Neural crest cell (in vitro differentiated cells): ENCODE measurements around the gene DNAJC18. TPM values are rescaled to one million over a fixed set of nuclear protein-coding genes. Genes with fewer than 3 reads are reported as not detected.

Experiments
- DNase-seq: peaks from one replicate; pipeline ENCODE4 v3.0.0; 2021; ENCODE audit warnings: low read depth, mixed read lengths, low spot score
- H3K27ac Mint-ChIP-seq: one replicate; pipeline ENCODE4 v1.8.0; 2021; ENCODE audit warnings: mild to moderate bottlenecking, mixed read lengths; ENCODE audit not compliant: unreplicated experiment
- H3K27me3 Mint-ChIP-seq: 2 replicates; pipeline ENCODE4 v1.8.0; 2021; ENCODE audit warnings: low read depth, mild to moderate bottlenecking, mixed read lengths
- H3K36me3 Mint-ChIP-seq: 2 replicates; pipeline ENCODE4 v1.8.0; 2021; ENCODE audit warnings: low read depth, mild to moderate bottlenecking, mixed read lengths
- H3K4me1 Mint-ChIP-seq: 2 replicates; pipeline ENCODE4 v1.8.0; 2021; ENCODE audit warnings: mixed read lengths
- H3K4me3 Mint-ChIP-seq: one replicate; pipeline ENCODE4 v1.8.0; 2021; ENCODE audit warnings: mild to moderate bottlenecking, mixed read lengths
- H3K9me3 Mint-ChIP-seq: 2 replicates; pipeline ENCODE4 v1.8.0; 2021; ENCODE audit warnings: mixed read lengths
- CTCF ChIP-seq: fragments of 200-600 bp; sonication (generic); conservative IDR thresholded peaks from 2 replicates; pipeline ENCODE4 v1.5.0; 2021; ENCODE audit warnings: antibody characterized with exemption, mild to moderate bottlenecking
- total RNA-seq: library from RNA; stranded (reverse); gene quantifications from 2 replicates; pipeline ENCODE4 v1.2.1, GENCODE V29; 2021

DNAJC18 gene
- total RNA-seq, 1 donor from 2014 or later, result 27.9 TPM

- TF ChIP-seq CTCF, result no peak
- DNase-seq, result no peak
- peaks cover 2% of the 10 kb centered on the region for H3K36me3 Mint-ChIP-seq
- H3K9me3 Mint-ChIP-seq, result no peaks in the 10 kb centered on the region
- no peaks in the 10 kb centered on the region for H3K27me3 Mint-ChIP-seq
- H3K4me1 Mint-ChIP-seq, result no peaks in the 10 kb centered on the region
- H3K27ac Mint-ChIP-seq, result no peak overlapping the region
- H3K4me3 Mint-ChIP-seq, result no peak overlapping the region
These were observed 74.9 kb downstream of the DNAJC18 start for GRCh38 chr5:139364466-139364865.

- H3K36me3 Mint-ChIP-seq, result peaks cover 2% of the 10 kb centered on the region
- H3K27ac Mint-ChIP-seq, result no peak overlapping the region
- H3K4me1 Mint-ChIP-seq, result no peaks in the 10 kb centered on the region
- no peaks in the 10 kb centered on the region for H3K9me3 Mint-ChIP-seq
- no peaks in the 10 kb centered on the region for H3K27me3 Mint-ChIP-seq
- H3K4me3 Mint-ChIP-seq, result no peak overlapping the region
- no peak for DNase-seq
- no peak for TF ChIP-seq CTCF
These were observed 75.4 kb downstream of the DNAJC18 start for GRCh38 chr5:139363937-139364336.

DNA sequence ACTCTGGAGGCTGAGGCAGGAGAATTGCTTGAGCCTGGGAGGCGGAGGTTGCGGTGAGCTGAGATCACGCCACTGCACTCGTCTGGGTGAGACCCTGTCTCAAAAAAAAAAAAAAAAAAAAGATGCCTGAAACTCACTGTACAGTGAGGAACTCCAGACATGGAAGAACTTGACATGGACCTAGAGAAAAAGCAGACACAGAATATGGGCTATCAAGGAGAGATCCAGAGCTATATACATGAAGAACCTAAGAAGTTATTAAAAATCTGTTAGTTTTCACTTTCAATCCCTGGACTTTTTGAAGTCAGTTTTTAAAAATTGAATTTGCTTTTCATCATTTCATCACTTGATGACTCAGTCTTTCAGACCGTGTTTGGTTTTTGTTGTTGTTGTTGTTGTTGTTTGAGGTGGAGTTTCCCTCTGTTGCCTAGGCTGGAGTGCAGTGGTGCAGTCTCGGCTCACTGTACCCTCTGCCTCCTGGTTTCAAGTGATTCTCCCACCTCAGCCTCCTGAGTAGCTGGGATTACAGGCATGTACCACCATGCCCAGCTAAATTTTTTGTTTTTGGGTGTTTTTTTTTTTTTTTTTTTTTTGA, 77.4 kb downstream of the DNAJC18 start:
- DNase-seq, result no peak
- H3K27me3 Mint-ChIP-seq, result no peaks in the 10 kb centered on the region
- H3K4me1 Mint-ChIP-seq, result no peaks in the 10 kb centered on the region
- no peak overlapping the region for H3K4me3 Mint-ChIP-seq
- H3K9me3 Mint-ChIP-seq, result no peaks in the 10 kb centered on the region
- TF ChIP-seq CTCF, result no peak
- no peaks in the 10 kb centered on the region for H3K36me3 Mint-ChIP-seq
- H3K27ac Mint-ChIP-seq, result no peak overlapping the region

- Mint-ChIP-seq H3K9me3 (no peaks in the 10 kb centered on the region), H3K36me3 (no peaks in the 10 kb centered on the region), H3K27ac (no peak overlapping the region), H3K4me3 (no peak overlapping the region), H3K4me1 (no peaks in the 10 kb centered on the region), H3K27me3 (no peaks in the 10 kb centered on the region)
- TF ChIP-seq CTCF, result no peak
- DNase-seq, result no peak
These were observed 78.9 kb downstream of the DNAJC18 start for GRCh38 chr5:139360384-139360783.

Other genes with a start within 250 kb of the DNAJC18 start
- gene SIL1, start 241.2 kb downstream of the DNAJC18 start, total RNA-seq, result 13.7 and 16.0 TPM in 2 replicates
- 321 and 329 TPM in 2 replicates for gene MATR3, start 145.8 kb downstream of the DNAJC18 start, total RNA-seq
- gene PAIP2, start 97.7 kb downstream of the DNAJC18 start, total RNA-seq, result 103 and 104 TPM in 2 replicates
- gene SLC23A1, start 56.2 kb downstream of the DNAJC18 start, total RNA-seq, result not detected in 2 replicates
- gene MZB1, start 49.6 kb downstream of the DNAJC18 start, total RNA-seq, result 0.25 and 0.30 TPM in 2 replicates
- gene PROB1, start 44.4 kb downstream of the DNAJC18 start, total RNA-seq, result 2.2 and 2.4 TPM in 2 replicates
- 15.2 and 16.1 TPM in 2 replicates for gene SPATA24, start 35.4 kb downstream of the DNAJC18 start, total RNA-seq
- gene ECSCR, start 23.2 kb upstream of the DNAJC18 start, total RNA-seq, result not detected in 2 replicates
- gene SMIM33, start 31.5 kb upstream of the DNAJC18 start, total RNA-seq, result not detected in 2 replicates
- gene STING1, start 43.2 kb upstream of the DNAJC18 start, total RNA-seq, result 0.23 and 0.49 TPM in 2 replicates
- gene UBE2D2, start 121.8 kb upstream of the DNAJC18 start, total RNA-seq, result 165 and 166 TPM in 2 replicates
- 29.2 and 30.4 TPM in 2 replicates for gene CXXC5, start 208.8 kb upstream of the DNAJC18 start, total RNA-seq